ENCODE data around the gene IFITM10. TPM values are rescaled to one million over a fixed set of nuclear protein-coding genes. Genes with fewer than 3 reads are reported as not detected.

The IFITM10 gene
- total RNA-seq, 1 experiment from 2014 or later = 0.59 TPM

- Histone ChIP-seq H3K79me1 (ENCODE audit: insufficient read depth, low read depth, low read length, poor library complexity, severe bottlenecking) (no peaks in the 10 kb centered on the region), H2BK5ac (ENCODE audit: insufficient read length, low read length) (no peak overlapping the region), H3K56ac (ENCODE audit: insufficient read length, low read depth, low read length) (no peak overlapping the region), H3K27ac (ENCODE audit: insufficient read length, low read depth, low read length) (no peak overlapping the region), H4K20me1 (ENCODE audit: control insufficient read depth, insufficient read depth, insufficient read length) (no peaks in the 10 kb centered on the region), H4K8ac (replicated peaks; ENCODE audit: insufficient read length, low read depth, low read length) (no peak overlapping the region), H2BK120ac (ENCODE audit: low read depth, low read length, poor library complexity, severe bottlenecking) (no peak overlapping the region), H2AK5ac (ENCODE audit: insufficient read length, low read length) (no peak overlapping the region), H2BK15ac (ENCODE audit: low read depth, low read length) (no peak overlapping the region), H2AFZ (ENCODE audit: low read length) (no peak overlapping the region), H3K79me2 (ENCODE audit: insufficient read depth, low read length) (no peaks in the 10 kb centered on the region), H2BK20ac (ENCODE audit: low read depth, low read length, poor library complexity, severe bottlenecking) (no peak overlapping the region), H3K4me2 (ENCODE audit: insufficient read depth, insufficient read length, low read length) (no peak overlapping the region), H3K27me3 (ENCODE audit: insufficient read depth, low read length) (no peaks in the 10 kb centered on the region; the same call in 1 of the 2 replicates), H3K9me3 (ENCODE audit: control insufficient read depth, low read depth, low read length) (no peaks in the 10 kb centered on the region), H3K4me1 (ENCODE audit: insufficient read depth, low read length) (peaks cover 8% of the 10 kb centered on the region; the same call in 1 of the 2 replicates), H3K23me2 (ENCODE audit: insufficient read length, low read depth, low read length, poor library complexity, severe bottlenecking) (no peaks in the 10 kb centered on the region), H4K5ac (ENCODE audit: insufficient read length, low read depth, low read length) (no peak overlapping the region), H3K4ac (ENCODE audit: low read depth, low read length) (no peak overlapping the region), H4K91ac (ENCODE audit: insufficient read length, low read depth, low read length) (no peak overlapping the region), H3K14ac (ENCODE audit: insufficient read depth, low read length) (no peak overlapping the region), H2BK12ac (ENCODE audit: insufficient read length, low read depth, low read length) (no peak overlapping the region), H3K23ac (ENCODE audit: insufficient read length, low read depth, low read length) (no peak overlapping the region), H3T11ph (ENCODE audit: low read length) (no peak overlapping the region), H3K9ac (ENCODE audit: extremely low read depth, insufficient read length, low read length) (no peak overlapping the region), H3K18ac (ENCODE audit: insufficient read length, low read depth, low read length) (no peak overlapping the region)
- H3K27me3 Mint-ChIP-seq (ENCODE audit: low read depth) = peaks cover 18% of the 10 kb centered on the region
- H3K9me3 Mint-ChIP-seq = peaks cover 2 to 6% of the 10 kb centered on the region in 2 experiments; a peak in 3 of 5 replicates
- H3K27ac Mint-ChIP-seq = peak overlapping the region in 1 of 3 experiments; percentile 91; a peak in 1 of 7 replicates
- H3K4me3 Mint-ChIP-seq = no peak overlapping the region
- no peak for DNase-seq
- no peak for TF ChIP-seq CTCF (conservative IDR thresholded peaks at IDR 0.05)
- peaks cover 26 to 28% of the 10 kb centered on the region in 2 experiments for H3K4me1 Mint-ChIP-seq
- no CpG with 5 or more reads among the region's 6 CpGs for WGBS (ENCODE audit: extremely low coverage, insufficient read length, low lambda C conversion rate)
- H3K36me3 Mint-ChIP-seq (ENCODE audit: insufficient read depth in 1 of 3, low read depth in 3 of 3) = no peaks in the 10 kb centered on the region; a peak in 2 of 7 replicates
Measured at GRCh38 chr11:1771700-1772099, 21.3 kb upstream of the IFITM10 start.

Data from H9 (cell line).